ENCODE results near the gene KHNYN.

Gene KHNYN

DNA sequence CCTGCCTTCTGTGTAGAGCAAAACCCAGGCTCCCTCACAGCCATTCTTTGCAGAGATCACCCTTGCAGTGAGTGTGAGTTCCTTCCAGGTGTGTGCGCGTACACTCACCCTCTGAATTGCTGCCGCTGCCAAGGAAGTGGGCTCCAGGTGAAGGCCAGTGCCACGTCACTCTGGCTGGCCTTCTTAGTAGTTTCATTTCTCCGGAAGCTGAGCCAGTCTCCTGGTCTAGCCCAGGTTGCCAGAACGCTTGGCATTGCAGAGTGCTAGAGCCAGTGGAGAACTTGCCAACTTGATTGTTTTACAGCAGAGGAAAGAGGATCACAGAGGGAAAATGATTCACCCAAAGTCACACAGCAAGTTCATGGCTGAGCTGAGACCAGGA lies 11.3 kb upstream of the KHNYN start:
- no peak for FAIRE-seq
- DNase-seq (ENCODE audit: extremely low spot score, insufficient read length, low read depth): no peak

DNA sequence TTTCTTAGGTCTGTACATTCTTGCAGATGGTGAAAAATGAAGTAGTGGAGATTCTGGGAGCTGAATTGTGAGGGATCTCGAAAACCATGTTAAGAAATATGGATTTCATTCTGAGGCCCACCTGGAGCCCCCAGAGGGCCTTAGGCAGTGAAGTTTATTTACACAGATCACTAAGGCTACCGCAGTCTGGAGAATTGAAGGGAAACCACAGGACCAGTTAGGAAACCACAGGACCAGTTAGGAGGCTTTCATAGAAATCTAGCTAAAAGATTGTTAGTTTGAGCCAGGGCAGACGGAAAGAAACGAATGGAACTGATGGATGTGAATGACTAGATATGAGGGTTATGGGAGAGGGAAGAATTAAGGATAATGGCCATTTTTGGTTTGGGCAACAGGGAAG lies 7.5 kb upstream of the KHNYN start:
- DNase-seq (ENCODE audit: extremely low spot score, insufficient read length, low read depth): no peak
- peak; percentile 24 for FAIRE-seq

DNA sequence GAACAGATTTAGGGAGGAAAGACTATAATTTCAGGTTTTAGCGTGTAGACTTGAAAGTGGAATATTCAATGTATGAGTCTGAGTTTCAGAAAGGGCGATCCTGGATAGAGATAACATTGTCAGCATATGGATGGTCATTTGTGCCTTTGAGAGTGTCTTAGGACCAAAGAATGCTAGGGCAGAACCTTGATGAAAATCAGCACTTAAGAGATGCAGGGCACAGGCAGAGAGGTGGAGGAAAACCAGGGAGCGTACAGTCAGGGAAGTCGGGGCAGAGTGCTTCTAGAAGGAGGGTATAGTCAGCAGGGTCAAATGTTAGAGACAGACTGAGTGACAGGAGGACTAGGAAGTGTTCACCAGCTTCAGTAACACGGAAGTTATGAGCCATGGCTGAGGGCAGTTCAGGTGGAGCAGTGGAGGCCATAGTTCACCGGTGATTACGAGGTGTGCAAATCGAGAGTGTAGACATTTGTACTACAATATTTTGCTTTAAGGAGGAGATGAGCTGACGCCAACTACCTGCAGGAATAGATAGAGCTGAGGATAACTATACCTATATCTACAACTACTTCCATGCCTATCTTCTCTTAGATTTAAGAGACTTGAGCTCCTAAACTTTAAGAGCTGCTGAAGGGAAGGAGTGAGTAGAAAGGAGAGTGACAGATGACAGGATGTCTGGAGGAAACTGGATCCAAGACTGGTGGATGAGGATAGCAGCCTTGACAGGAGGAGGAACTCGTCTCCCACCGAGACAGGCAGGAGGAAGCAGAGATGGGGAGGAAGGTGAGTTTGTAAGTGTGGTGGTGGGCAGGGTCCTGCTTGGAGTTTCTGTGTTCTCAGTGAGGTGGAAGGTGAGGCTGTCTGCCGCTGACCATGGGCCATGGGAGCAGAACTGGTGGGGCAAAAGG lies 6.8 kb upstream of the KHNYN start:
- peak; percentile 29 for FAIRE-seq
- no peak for DNase-seq (ENCODE audit: extremely low spot score, insufficient read length, low read depth)

DNA sequence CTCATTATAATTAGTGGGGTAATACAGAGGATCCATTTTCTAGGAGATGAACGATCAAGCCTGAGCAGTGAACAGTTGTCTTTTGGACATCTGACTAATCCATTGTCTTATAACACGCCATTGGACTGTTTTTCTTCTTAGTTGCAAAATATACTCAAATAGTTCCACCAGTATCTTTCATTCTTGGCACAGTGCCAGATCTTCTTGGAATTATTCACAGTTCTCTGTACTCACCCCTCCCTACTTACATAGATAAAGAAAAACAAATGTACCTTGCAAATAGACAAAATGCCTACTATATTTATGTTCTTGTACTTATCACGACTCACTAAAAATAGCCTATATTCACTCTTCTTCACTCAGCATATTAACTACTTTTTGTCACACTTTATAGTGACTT lies 4.0 kb upstream of the KHNYN start:
- FAIRE-seq: no peak
- no peak for DNase-seq (ENCODE audit: extremely low spot score, insufficient read length, low read depth)

DNA sequence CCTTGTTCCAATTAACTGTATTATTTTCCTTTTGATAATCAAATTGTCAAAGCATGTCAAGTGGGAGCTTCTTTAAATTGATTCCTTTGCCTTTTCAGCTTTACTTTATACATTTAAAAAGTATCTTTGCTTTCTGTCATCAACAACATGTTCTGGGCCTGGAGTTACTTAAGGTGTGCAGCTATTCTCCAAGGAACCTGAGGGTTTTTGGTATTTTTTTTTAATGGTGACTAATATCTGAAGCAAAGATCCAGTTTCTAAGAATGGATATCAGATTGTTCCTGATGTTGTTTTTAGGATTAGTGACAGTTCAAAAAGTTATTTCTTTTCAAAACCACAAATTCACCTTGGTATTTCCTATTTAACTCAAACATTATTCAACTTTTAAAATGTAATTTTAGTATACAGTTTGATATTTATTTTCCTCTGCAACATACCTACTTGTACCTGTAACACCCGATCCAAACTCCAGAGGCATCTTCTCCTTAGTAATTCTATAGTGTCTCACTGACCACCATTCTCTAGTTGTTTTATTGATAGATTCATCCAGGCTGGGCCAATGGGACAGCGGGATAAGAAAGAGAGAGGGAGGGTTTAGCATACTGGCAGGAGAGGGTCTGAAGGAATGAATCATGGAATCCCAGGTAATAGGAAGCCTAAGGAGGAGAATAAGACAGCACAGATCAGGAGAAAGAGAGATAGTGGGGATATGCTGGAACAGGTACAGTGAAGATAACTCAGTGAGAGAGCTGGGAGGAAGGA lies 3.4 kb upstream of the KHNYN start:
- FAIRE-seq (no peak), DNase-seq (ENCODE audit: extremely low spot score, insufficient read length, low read depth) (no peak)

DNA sequence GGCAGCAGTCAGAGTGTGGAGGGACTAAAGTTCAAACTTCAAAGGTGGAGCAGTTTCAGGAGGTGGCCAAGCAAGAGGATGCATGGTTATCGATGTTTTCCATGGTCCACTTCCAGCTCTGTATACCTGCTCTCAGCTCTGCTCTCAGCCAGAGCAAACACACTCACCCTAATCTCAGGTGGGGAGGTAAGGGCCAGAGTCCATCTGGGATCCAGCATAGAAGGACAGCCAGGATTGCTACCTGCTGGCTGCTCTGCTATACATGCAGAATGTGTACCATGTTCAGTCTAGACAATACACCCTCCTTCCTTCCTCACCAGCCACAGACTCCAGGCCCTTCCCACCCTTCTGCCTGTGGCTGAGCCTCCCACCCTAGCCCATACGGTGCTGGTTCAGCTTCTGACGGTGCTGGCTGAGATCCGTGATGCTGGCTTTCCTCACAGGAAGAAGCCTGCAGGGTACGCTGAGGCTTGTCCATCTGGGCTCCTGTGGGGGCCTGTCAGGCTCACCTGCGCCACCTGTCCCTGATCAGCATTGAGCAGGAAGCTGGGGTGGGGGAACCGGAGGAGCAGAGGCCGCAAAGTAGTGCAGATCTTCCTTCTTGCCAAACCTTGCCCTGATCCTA lies 2.7 kb upstream of the KHNYN start:
- DNase-seq (ENCODE audit: extremely low spot score, insufficient read length, low read depth) (no peak), FAIRE-seq (no peak)

DNA sequence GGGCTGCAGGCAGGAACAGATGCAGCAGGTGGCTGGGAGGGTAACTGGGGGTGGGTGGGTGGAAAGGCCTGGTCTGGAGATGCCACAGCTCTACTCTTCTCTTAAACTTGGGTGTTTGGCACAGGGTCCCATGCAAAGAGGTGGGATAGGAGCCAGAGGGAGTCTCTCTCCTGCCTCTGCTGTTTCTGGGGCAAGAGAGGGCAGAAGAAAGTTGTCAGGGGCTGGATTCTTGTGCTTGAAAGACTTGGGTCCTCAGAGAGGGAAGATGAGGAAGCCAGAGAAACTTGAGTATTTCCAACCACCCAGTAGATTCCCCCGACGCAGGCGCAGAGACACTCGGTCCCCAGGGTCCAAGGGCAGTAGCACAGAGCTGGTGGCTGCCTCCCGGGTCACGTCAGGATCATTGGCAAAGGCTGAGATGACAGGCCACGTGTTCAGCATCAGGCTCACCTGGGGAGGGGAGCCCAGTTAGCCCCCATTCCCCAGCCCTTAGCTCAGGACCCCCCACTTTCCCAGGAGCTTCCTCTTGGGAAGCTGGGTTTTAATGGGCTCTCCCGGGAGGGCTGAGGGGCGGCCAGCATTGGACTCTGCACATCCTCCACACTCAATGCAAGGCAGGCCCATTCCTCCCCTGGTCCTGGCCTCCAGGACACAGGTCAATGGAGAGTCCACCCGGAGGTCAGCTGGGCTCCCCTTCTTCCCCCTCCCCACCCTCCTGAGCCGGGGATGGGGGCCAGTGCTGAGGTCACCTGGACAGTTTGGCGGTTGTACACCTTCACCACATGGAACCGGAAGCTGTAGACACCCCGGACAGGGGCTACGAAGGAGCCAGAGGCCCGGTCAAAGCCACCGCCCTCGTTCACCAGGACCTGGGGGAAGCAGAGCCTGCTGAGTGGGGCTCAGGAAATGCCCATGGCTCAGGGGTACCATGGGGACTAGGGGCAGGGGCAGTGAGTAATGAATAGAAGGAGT lies 1.9 kb upstream of the KHNYN start:
- no peak for DNase-seq (ENCODE audit: extremely low spot score, insufficient read length, low read depth)
- no peak for FAIRE-seq

DNA sequence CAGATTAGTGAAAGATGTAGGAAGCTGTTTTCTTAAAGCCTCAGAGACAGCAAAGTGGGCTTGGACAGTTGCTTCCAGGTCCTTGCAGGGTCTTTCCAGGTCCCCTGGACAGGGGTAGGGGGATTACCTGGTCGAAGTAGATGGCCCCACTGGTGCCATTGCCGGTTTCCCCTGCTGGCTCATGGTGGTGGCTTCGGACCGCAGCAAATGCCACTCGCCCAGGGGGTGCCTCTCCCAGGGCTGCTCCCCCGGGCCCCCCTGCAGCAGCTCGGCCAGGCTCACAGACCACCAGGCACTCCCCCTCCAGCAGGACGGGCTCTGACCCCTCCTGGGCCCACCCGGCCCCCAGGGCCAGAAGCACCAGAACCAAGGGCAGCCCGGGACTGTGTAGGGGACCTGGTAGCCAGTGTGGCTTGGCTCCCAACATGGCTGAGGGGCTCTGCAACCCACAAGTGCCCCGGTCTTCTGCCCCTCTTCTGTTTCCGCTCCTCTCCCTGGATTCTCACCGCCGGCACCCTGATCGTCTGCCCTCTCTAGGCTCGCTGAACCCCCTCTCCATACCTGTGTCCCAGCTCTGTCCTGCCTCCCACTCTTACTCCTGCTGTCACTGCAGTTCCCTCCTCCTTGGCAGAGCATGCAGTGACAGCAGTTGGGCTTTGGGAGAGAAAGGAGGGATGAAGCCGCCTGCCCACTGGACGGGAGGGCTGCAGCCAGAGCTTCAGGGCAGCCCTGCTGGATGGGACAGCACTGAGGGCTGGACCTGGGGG lies 943 bp upstream of the KHNYN start:
- FAIRE-seq (no peak), DNase-seq (ENCODE audit: extremely low spot score, insufficient read length, low read depth) (no peak)

DNA sequence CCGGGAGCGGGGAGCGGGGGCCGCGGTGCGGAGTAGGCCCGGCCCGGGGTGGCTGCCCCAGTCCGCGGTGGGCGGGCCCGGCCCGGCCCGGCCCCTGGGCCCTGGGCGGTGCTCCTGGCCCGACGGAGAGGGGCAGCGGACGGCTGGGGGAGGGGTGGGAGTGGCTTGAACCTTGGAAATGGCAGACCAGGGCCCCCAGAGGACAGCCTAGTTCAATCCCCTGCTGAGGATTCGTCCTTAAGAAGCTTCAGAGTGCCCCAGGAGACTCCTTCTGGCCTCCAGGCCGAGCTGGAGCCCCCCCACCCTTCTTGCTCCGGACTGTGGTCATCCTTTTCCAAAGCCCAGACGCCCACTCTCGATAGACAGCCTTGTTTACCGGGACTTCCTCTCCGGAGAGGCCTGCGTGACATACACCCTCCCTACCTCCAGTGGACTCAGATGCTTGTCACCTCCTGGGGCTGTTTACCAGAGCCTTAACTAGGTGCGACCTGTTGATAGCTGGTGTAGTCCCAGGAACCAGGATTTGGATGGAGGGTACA lies 458 bp downstream of the KHNYN start:
- no peak for FAIRE-seq
- peak; percentile 60 for DNase-seq (ENCODE audit: extremely low spot score, insufficient read length, low read depth)

DNA sequence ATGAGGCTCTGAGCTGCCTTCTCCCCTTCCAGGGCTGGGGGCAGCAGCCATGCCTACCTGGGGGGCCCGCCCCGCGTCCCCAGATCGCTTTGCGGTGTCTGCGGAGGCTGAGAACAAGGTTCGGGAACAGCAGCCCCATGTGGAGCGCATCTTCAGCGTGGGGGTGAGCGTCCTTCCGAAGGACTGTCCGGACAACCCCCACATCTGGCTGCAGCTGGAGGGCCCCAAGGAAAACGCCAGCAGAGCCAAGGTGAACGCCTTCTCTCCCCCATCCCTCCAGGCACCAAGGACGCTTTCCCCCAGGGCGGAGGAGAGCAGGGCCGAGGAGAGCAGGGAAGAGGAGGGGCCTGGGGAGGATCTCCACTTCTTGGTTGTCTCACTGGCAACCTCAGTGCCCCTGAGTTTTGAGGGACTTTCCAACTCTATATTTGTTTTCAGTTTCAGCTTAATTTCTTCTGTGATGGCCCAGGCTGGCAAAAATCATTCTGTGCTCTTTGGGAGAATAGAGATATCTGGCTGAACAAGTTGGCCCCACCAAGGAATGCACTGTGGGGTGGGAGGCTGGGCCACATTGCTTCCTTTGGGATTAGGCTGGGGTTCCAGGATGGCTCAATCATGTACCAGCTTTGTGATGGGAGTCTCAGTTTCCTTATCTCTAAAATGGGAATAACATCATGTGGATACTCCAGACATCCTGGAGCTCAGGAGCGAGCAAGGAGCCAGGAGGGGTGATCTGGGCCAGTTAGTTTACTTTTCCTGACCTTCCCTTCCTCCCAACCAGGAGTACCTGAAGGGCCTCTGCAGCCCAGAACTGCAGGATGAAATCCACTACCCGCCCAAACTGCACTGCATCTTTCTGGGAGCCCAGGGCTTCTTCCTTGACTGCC lies 1.2 kb downstream of the KHNYN start:
- FAIRE-seq (peak; percentile 81), DNase-seq (ENCODE audit: extremely low spot score, insufficient read length, low read depth) (peak; percentile 52)

DNA sequence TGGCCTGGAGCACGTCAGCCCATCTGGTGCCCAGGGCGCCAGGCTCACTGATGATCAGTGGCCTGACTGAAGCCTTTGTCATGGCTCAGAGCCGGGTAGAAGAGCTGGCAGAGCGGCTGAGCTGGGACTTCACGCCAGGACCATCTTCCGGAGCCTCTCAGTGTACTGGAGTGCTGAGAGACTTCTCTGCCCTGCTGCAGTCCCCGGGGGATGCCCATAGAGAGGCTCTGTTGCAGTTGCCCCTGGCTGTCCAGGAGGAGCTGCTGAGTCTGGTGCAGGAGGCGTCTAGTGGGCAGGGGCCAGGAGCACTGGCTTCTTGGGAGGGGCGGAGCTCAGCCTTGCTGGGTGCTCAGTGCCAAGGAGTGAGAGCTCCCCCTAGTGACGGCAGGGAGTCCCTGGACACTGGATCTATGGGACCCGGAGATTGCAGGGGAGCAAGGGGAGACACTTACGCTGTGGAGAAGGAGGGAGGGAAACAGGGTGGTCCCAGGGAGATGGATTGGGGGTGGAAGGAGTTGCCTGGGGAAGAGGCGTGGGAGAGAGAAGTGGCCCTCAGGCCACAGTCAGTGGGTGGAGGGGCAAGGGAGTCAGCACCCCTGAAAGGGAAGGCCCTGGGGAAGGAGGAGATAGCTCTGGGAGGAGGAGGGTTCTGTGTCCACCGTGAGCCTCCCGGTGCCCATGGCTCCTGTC lies 2.0 kb downstream of the KHNYN start:
- FAIRE-seq (peak; percentile 80), DNase-seq (ENCODE audit: extremely low spot score, insufficient read length, low read depth) (peak; percentile 74)

DNA sequence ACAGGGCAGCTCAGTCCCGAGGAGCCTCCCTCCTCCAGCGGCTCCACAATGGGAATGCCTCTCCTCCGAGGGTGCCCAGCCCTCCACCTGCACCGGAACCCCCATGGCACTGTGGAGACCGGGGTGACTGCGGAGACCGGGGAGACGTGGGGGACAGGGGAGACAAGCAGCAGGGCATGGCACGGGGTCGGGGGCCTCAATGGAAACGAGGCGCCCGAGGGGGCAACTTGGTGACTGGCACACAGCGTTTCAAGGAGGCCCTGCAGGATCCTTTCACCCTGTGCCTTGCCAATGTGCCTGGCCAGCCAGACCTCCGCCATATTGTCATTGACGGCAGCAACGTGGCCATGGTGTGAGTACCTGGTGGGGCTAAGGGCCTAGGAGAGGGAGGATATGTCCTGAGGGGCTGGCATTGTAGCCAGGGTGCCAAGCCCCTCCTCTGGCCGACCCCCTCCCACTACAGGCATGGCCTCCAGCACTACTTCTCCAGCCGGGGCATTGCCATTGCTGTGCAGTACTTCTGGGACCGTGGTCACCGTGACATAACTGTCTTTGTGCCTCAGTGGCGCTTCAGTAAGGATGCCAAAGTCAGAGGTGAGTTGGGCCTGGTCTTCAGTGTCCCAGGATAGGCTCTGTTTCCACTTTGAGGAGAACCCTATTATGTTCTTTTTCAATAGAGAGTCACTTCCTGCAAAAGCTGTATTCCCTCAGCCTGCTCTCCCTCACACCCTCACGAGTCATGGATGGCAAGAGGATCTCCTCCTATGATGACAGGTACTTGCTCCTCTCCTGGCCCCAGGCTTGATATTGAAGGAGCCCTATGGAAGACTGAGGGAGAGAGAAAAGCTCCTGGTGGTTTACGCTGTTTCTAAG lies 2.7 kb downstream of the KHNYN start:
- DNase-seq (ENCODE audit: extremely low spot score, insufficient read length, low read depth): no peak

DNA sequence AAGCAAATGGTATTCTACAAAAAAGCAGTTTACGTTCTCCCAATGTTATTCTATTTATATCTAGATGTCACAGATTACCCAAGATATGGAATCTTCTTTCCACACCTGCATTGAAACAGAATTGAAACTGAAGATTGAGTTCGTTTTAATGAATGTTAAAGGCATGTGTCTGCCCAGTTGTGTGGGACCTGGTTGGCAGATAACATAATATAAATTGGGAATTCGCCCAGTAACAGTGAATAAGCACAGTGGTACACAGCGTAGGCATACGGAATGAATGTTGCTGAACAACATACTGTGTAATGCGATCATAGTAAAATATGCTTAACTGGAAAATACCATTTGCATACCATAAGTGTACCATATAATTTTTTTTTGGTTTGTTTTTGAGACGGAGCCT lies 4.3 kb downstream of the KHNYN start:
- FAIRE-seq (no peak), DNase-seq (ENCODE audit: extremely low spot score, insufficient read length, low read depth) (no peak)

More for the DNA sequence above, 2.7 kb downstream of the KHNYN start:
- FAIRE-seq: no peak

DNA sequence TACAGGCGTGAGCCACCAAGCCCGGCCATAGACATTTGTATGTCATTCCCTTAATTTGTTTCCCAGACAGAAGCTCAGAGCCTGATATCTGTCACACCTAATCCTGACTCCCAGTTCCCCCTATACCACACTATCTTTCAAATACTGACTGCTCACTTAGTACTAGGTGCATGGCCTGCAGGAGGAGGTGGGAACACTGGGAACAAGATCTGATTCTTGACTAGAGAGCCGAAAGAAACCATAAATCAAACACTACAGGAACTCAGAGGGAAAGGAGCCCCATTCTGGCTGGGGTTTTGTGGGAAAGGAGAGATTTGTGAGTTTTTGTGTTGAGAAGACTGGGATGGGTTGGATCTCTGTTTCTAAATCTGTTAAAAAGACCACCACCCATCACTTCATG lies 4.9 kb downstream of the KHNYN start:
- FAIRE-seq (no peak), DNase-seq (ENCODE audit: extremely low spot score, insufficient read length, low read depth) (no peak)

DNA sequence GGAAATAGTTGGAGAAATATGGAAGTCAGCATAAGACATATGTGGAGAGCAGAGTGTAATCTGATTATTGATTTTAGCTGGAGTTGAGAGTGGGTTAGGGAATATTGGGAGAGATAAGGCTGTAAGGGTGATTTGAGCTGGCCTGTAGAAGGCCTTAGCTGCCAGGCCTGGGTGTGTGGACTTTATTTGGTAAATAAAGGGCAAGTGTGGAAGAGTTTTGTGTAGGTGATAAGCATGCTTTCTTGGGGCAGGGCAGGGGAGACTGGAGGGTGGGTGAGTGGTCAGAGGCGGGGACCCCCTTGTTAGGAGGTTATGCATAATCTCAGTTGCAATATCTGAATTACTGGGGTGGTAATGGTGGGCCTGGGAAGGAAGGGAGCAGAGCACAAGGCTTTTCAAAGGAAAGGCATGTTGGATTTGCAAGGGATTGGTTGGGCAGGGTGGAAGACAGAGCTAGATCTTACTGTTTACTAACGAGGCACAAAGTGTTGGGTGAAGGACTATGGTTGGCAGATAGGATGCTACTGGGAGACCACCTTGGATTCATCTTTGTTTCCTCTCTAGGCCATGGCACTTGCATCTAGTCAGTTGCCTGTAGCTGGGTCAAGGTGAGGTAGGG lies 5.5 kb downstream of the KHNYN start:
- DNase-seq (ENCODE audit: extremely low spot score, insufficient read length, low read depth): no peak
- no peak for FAIRE-seq

DNA sequence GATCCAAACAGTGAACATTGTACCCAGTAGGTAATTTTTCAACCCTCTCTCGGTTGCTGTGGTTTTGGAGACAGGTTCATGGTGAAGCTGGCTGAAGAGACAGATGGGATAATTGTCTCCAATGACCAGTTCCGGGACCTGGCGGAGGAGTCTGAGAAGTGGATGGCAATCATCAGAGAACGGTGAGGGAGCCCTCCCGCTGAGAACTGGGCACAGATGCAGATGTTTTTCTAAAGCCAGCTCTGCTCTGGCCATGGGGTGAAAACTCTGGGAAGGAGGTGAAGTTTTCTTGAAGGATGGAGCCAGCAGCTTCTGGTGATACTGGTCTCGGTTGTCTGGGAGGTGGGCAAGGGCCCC lies 6.2 kb downstream of the KHNYN start:
- FAIRE-seq: no peak
- no peak for DNase-seq (ENCODE audit: extremely low spot score, insufficient read length, low read depth)

Measured in GM18507 (cell line).